EH (cell line): Measurements from ENCODE around the gene HOXB4.
"Not testable (repeated sequence)": the region's sequence is repeated elsewhere in the genome, so short reads cannot be mapped to it uniquely, and the experiment has no call there.

Experiments
- DNase-seq: peaks from one replicate; pipeline ENCODE4 v3.0.0-alpha.2; 2015; ENCODE audit warnings: low read depth

The HOXB4 gene

GRCh38 chr17:48546924-48547807 lies 31.0 kb downstream of the HOXB4 start:
- no peak for DNase-seq

- no peak for DNase-seq
Observed at GRCh38 chr17:48546137-48546923, 31.8 kb downstream of the HOXB4 start.

- no peak for DNase-seq
Observed at GRCh38 chr17:48545539-48545938, 32.6 kb downstream of the HOXB4 start.

- DNase-seq = peak; percentile 49
Observed at GRCh38 chr17:48545022-48545375, 33.2 kb downstream of the HOXB4 start, which contains the start of gene HOXB2. HOXB2 (minus strand) TSS chr17:48545109; CDS start chr17:48544911, 198 bp downstream.

- peak; percentile 72 for DNase-seq
Observed at GRCh38 chr17:48544349-48545021, 33.7 kb downstream of the HOXB4 start.

- DNase-seq = no peak
Observed at GRCh38 chr17:48543854-48544348, 34.2 kb downstream of the HOXB4 start.

GRCh38 chr17:48543107-48543853 lies 34.9 kb downstream of the HOXB4 start:
- DNase-seq = peak; percentile 58

GRCh38 chr17:48542698-48543106 lies 35.4 kb downstream of the HOXB4 start:
- no peak for DNase-seq

- DNase-seq = peak; percentile 50
Observed at GRCh38 chr17:48542114-48542656, 36.0 kb downstream of the HOXB4 start.

- peak; percentile 72 for DNase-seq
Observed at GRCh38 chr17:48541577-48542113, 36.5 kb downstream of the HOXB4 start.

- no peak for DNase-seq
Observed at GRCh38 chr17:48541036-48541576, 37.0 kb downstream of the HOXB4 start.

GRCh38 chr17:48540213-48540612 lies 37.9 kb downstream of the HOXB4 start:
- no peak for DNase-seq

- peak; percentile 82 for DNase-seq
Observed at GRCh38 chr17:48539177-48539576, 39.0 kb downstream of the HOXB4 start.

GRCh38 chr17:48537316-48537715 lies 40.8 kb downstream of the HOXB4 start:
- DNase-seq = no peak

GRCh38 chr17:48535793-48536559 lies 42.2 kb downstream of the HOXB4 start:
- not testable (repeated sequence) for DNase-seq

- no peak for DNase-seq
Observed at GRCh38 chr17:48532261-48532660, 45.9 kb downstream of the HOXB4 start.

GRCh38 chr17:48530887-48531272 lies 47.3 kb downstream of the HOXB4 start, which contains the start of gene HOXB1:
HOXB1 (minus strand) TSS chr17:48531011; CDS start chr17:48530904, 107 bp downstream.
- no peak for DNase-seq

GRCh38 chr17:48530208-48530886 lies 47.8 kb downstream of the HOXB4 start:
- DNase-seq = no peak

GRCh38 chr17:48529683-48530009 lies 48.5 kb downstream of the HOXB4 start:
- DNase-seq = no peak
